K562 (cell line): Measurements from ENCODE around the gene UPK2.

Experiments used
- CEBPB ChIP-seq: fragments of 450-650 bp; IDR thresholded peaks from 2 replicates; pipeline ENCODE4 v1.6.1; 2016; ENCODE audit warnings: missing genetic modification characterization, missing compliant biosample characterization
- CTCF ChIP-seq, 3 experiments: IDR thresholded peaks in 2 of 3; conservative IDR thresholded peaks in 1 of 3; 2 replicates each; pipeline ENCODE4 v1.5.1; 2011 to 2012; ENCODE audit warnings: low read length in 3 of 3, mild to moderate bottlenecking in 3 of 3, control low read depth in 2 of 3, improper control_type of control experiment in 1 of 3, inconsistent platforms in 1 of 3, low read depth in 1 of 3, mixed read lengths in 1 of 3, moderate library complexity in 1 of 3; ENCODE audit not compliant: insufficient read depth in 2 of 3
- E2F5 ChIP-seq: sonication (generic); formaldehyde crosslinking; IDR thresholded peaks from 2 replicates; pipeline ENCODE4 v1.8.0; 2022; ENCODE audit warnings: mild to moderate bottlenecking, missing genetic modification reagents
- ETS1 ChIP-seq: conservative IDR thresholded peaks from 2 replicates; pipeline ENCODE4 v1.6.1; 2011; ENCODE audit warnings: low read depth, mild to moderate bottlenecking, low read length; ENCODE audit not compliant: control insufficient read depth
- GATAD2B ChIP-seq: fragments of 450-650 bp; IDR thresholded peaks from 2 replicates; pipeline ENCODE4 v1.6.1; 2017; ENCODE audit warnings: mild to moderate bottlenecking, borderline replicate concordance
- MLX ChIP-seq, 2 experiments: fragments of 450-650 bp in 1 of 2; sonication (generic) in 1 of 2; formaldehyde crosslinking; conservative IDR thresholded peaks; 2 replicates each; pipeline versions ENCODE4 v1.4.0 to v1.8.1; 2020 to 2022; ENCODE audit warnings: mild to moderate bottlenecking in 1 of 2, missing genetic modification reagents in 1 of 2
- MTA1 ChIP-seq: fragments of 450-650 bp; IDR thresholded peaks from 2 replicates; pipeline ENCODE4 v1.6.1; 2017; ENCODE audit warnings: borderline replicate concordance
- NFIC ChIP-seq: fragments of 450-650 bp; IDR thresholded peaks from 2 replicates; pipeline ENCODE4 v1.6.1; 2017; ENCODE audit warnings: mild to moderate bottlenecking, inconsistent platforms
- PKNOX1 ChIP-seq: fragments of 450-650 bp; IDR thresholded peaks from 2 replicates; pipeline ENCODE4 v1.6.1; 2016
- POLR2AphosphoS5 ChIP-seq: IDR thresholded peaks from 2 replicates; pipeline ENCODE4 v1.6.1; 2011; ENCODE audit warnings: mild to moderate bottlenecking, low read depth, low read length, moderate library complexity; ENCODE audit not compliant: control insufficient read depth, insufficient read depth
- TCF7L2 ChIP-seq: fragments of 150-350 bp; IDR thresholded peaks from 2 replicates; pipeline ENCODE4 v1.6.1; 2016; ENCODE audit warnings: low read depth, mild to moderate bottlenecking, low read length, moderate library complexity
- ZBTB17 ChIP-seq: fragments of 450-650 bp; formaldehyde crosslinking; IDR thresholded peaks from 2 replicates; pipeline ENCODE4 v1.4.0; 2020; ENCODE audit warnings: mild to moderate bottlenecking
- ZNF384 ChIP-seq: IDR thresholded peaks from 2 replicates; pipeline ENCODE4 v1.6.1; 2012; ENCODE audit warnings: low read depth, low read length, improper control_type of control experiment

- no peak for TF ChIP-seq ZBTB17 (CRISPR knock-in tag)
- TF ChIP-seq PKNOX1 = peak; percentile 20; the same call in 1 of the 2 replicates
- TF ChIP-seq ZNF384 = no peak
- no peak for TF ChIP-seq CTCF (IDR thresholded peaks at IDR 0.05 in 2 of 3, conservative IDR thresholded peaks at IDR 0.05 in 1 of 3; ENCODE audit: insufficient read depth in 2 of 3, low read depth in 1 of 3, low read length in 3 of 3)
- 0 out of 2 replicates have a peak, but pooled peaks have one; percentile 50 for TF ChIP-seq ETS1
- peak; percentile 81 for TF ChIP-seq MTA1
- TF ChIP-seq NFIC = 0 out of 2 replicates have a peak, but pooled peaks have one; percentile 3
- TF ChIP-seq E2F5 (CRISPR knock-in tag) = no peak
- no peak for TF ChIP-seq CEBPB (tag)
- TF ChIP-seq GATAD2B = peak; percentile 8; the same call in 1 of the 2 replicates
- no peak for TF ChIP-seq MLX (CRISPR knock-in tag; conservative IDR thresholded peaks at IDR 0.05)
- no peak for TF ChIP-seq TCF7L2
- TF ChIP-seq POLR2AphosphoS5 = peak; percentile 27; the same call in 1 of the 2 replicates
Observed at GRCh38 chr11:118911880-118912741, 44.0 kb upstream of the UPK2 start.
